ENCODE data around the gene PLEK.

The PLEK gene

DNA sequence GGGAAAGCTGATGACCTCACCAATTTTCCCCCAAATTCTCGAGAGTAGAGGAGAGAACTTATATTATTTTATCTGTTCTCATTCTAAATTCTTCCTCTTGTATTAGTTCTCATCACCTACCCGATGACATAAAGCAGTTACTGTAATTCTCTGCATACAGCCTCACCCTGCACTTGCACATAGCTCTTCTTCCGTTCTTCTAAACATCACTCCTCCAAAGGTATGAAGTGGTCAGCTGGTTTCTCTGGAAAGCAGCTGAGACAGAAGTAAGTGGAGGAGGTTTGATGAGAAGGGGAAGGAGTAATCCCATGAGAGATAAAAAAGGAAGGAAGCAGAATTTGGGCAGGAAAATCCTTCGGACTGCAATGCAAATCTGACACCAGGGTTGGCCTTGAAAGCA is 63.0 kb downstream of the PLEK start:
- H3F3A ChIP-seq (ENCODE audit: control insufficient read depth, insufficient read depth), result no peaks in the 10 kb centered on the region; the same call in 1 of the 2 replicates
- no peak overlapping the region for H3K4me3 ChIP-seq (ENCODE audit: low read length)
- TF ChIP-seq EZH2phosphoT487 (IDR thresholded peaks at IDR 0.05; ENCODE audit: borderline replicate concordance, low read length) (no peak), CTCF (IDR thresholded peaks at IDR 0.05; ENCODE audit: low read depth, low read length, poor library complexity, severe bottlenecking) (no peak)
- H3K27me3 ChIP-seq (ENCODE audit: control insufficient read depth, low read length), result no peaks in the 10 kb centered on the region
- peaks cover 11% of the 10 kb centered on the region; the same call in 1 of the 2 replicates for H3K9me3 ChIP-seq (ENCODE audit: control insufficient read depth, insufficient read depth, low read length)
- H3K4me2 ChIP-seq (ENCODE audit: low read length), result 0 out of 2 replicates have a peak overlapping the region, but pooled peaks have one; percentile 18
- H3K79me2 ChIP-seq (ENCODE audit: control insufficient read depth, low read length), result no peaks in the 10 kb centered on the region
- H3K27ac ChIP-seq (ENCODE audit: low read depth, low read length), result no peak overlapping the region
- H4K20me1 ChIP-seq (ENCODE audit: control insufficient read depth, insufficient read depth, low read depth, low read length), result no peaks in the 10 kb centered on the region
- H3K9me2 ChIP-seq (replicated peaks; ENCODE audit: control insufficient read depth, low read length), result no peaks in the 10 kb centered on the region
- no peaks in the 10 kb centered on the region for H3K36me3 ChIP-seq (ENCODE audit: control insufficient read depth, low read length)
- peaks cover 51% of the 10 kb centered on the region for H3K4me1 ChIP-seq (ENCODE audit: control insufficient read depth, low read length)

DNA sequence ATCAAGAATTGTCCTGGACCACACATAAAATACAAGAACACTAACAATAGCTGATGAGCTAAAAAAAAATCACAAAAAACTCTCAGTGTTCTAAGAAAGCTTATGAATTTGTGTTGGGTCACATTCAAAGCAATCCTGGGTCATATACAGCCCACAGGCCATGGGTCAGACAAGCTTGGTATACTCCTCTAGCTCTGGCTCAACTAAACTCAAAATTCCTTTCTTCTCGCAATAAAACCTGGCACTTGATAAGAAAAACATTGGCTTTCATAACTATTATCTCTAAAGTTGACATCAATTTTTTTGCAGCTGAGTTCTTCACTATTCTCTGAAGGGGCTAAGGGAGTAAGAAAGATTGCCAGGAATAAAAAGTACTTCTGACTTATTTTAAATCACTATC is 63.7 kb downstream of the PLEK start:
- peaks cover 46% of the 10 kb centered on the region for H3K4me1 ChIP-seq (ENCODE audit: control insufficient read depth, low read length)
- H3F3A ChIP-seq (ENCODE audit: control insufficient read depth, insufficient read depth), result no peaks in the 10 kb centered on the region; the same call in 1 of the 2 replicates
- no peak overlapping the region for H3K27ac ChIP-seq (ENCODE audit: low read depth, low read length)
- H3K9me2 ChIP-seq (replicated peaks; ENCODE audit: control insufficient read depth, low read length), result no peaks in the 10 kb centered on the region
- H3K9me3 ChIP-seq (ENCODE audit: control insufficient read depth, insufficient read depth, low read length), result peaks cover 11% of the 10 kb centered on the region; the same call in 1 of the 2 replicates
- H3K27me3 ChIP-seq (ENCODE audit: control insufficient read depth, low read length), result no peaks in the 10 kb centered on the region
- H3K79me2 ChIP-seq (ENCODE audit: control insufficient read depth, low read length), result no peaks in the 10 kb centered on the region
- H3K36me3 ChIP-seq (ENCODE audit: control insufficient read depth, low read length), result no peaks in the 10 kb centered on the region
- no peak overlapping the region for H3K4me2 ChIP-seq (ENCODE audit: low read length)
- TF ChIP-seq CTCF (IDR thresholded peaks at IDR 0.05; ENCODE audit: low read depth, low read length, poor library complexity, severe bottlenecking), result no peak
- no peak for TF ChIP-seq EZH2phosphoT487 (IDR thresholded peaks at IDR 0.05; ENCODE audit: borderline replicate concordance, low read length)
- no peaks in the 10 kb centered on the region for H4K20me1 ChIP-seq (ENCODE audit: control insufficient read depth, insufficient read depth, low read depth, low read length)
- H3K4me3 ChIP-seq (ENCODE audit: low read length), result no peak overlapping the region

DNA sequence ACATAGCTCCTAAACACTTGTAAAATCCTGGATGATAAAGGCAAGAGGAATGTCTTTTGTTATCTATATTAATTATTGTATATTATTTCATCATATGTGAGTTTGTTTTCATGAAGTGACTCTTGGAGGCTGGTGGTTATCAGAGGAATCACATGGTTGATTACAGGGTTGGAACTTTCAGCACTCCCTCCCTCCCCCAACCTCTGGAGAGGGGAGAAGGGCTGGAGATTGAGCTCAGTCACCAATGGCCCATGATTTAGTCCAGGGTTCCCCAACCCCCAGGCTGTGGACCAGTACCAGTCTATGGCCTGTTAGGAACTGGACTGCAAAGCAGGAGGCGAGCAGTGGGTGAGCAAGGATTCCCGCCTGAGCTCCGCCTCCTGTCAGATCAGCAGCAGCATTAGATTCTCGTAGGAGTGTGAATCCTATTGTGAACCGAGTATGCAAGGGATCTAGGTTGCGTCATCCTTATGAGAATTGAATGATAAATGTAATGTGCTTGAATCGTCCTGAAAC is 64.3 kb downstream of the PLEK start:
- no peak overlapping the region for H3K4me2 ChIP-seq (ENCODE audit: low read length)
- H3K79me2 ChIP-seq (ENCODE audit: control insufficient read depth, low read length), result no peaks in the 10 kb centered on the region
- H3K27me3 ChIP-seq (ENCODE audit: control insufficient read depth, low read length), result no peaks in the 10 kb centered on the region
- H3K27ac ChIP-seq (ENCODE audit: low read depth, low read length), result no peak overlapping the region
- no peak overlapping the region for H3K4me3 ChIP-seq (ENCODE audit: low read length)
- H4K20me1 ChIP-seq (ENCODE audit: control insufficient read depth, insufficient read depth, low read depth, low read length), result no peaks in the 10 kb centered on the region
- no peaks in the 10 kb centered on the region; the same call in 1 of the 2 replicates for H3F3A ChIP-seq (ENCODE audit: control insufficient read depth, insufficient read depth)
- H3K36me3 ChIP-seq (ENCODE audit: control insufficient read depth, low read length), result no peaks in the 10 kb centered on the region
- H3K9me3 ChIP-seq (ENCODE audit: control insufficient read depth, insufficient read depth, low read length), result peaks cover 11% of the 10 kb centered on the region; the same call in 1 of the 2 replicates
- H3K9me2 ChIP-seq (replicated peaks; ENCODE audit: control insufficient read depth, low read length), result no peaks in the 10 kb centered on the region
- TF ChIP-seq EZH2phosphoT487 (IDR thresholded peaks at IDR 0.05; ENCODE audit: borderline replicate concordance, low read length) (no peak), CTCF (IDR thresholded peaks at IDR 0.05; ENCODE audit: low read depth, low read length, poor library complexity, severe bottlenecking) (no peak)
- peaks cover 39% of the 10 kb centered on the region for H3K4me1 ChIP-seq (ENCODE audit: control insufficient read depth, low read length)
